ENCODE measurements around the gene PTPRN2.

Gene PTPRN2

GRCh38 chr7:157977717-157978496, 609.7 kb downstream of the PTPRN2 start:
- TF ChIP-seq GATA2 (IDR thresholded peaks at IDR 0.05; ENCODE audit: low read depth, low read length) (no peak), GATA3 (IDR thresholded peaks at IDR 0.05; ENCODE audit: low read depth, low read length) (no peak)

- TF ChIP-seq GATA3 (IDR thresholded peaks at IDR 0.05; ENCODE audit: low read depth, low read length) (no peak), GATA2 (IDR thresholded peaks at IDR 0.05; ENCODE audit: low read depth, low read length) (no peak)
Measured at GRCh38 chr7:157977306-157977705, 610.3 kb downstream of the PTPRN2 start.

GRCh38 chr7:157976406-157976805, 611.2 kb downstream of the PTPRN2 start:
- TF ChIP-seq GATA2 (IDR thresholded peaks at IDR 0.05; ENCODE audit: low read depth, low read length) (no peak), GATA3 (IDR thresholded peaks at IDR 0.05; ENCODE audit: low read depth, low read length) (no peak)

DNA sequence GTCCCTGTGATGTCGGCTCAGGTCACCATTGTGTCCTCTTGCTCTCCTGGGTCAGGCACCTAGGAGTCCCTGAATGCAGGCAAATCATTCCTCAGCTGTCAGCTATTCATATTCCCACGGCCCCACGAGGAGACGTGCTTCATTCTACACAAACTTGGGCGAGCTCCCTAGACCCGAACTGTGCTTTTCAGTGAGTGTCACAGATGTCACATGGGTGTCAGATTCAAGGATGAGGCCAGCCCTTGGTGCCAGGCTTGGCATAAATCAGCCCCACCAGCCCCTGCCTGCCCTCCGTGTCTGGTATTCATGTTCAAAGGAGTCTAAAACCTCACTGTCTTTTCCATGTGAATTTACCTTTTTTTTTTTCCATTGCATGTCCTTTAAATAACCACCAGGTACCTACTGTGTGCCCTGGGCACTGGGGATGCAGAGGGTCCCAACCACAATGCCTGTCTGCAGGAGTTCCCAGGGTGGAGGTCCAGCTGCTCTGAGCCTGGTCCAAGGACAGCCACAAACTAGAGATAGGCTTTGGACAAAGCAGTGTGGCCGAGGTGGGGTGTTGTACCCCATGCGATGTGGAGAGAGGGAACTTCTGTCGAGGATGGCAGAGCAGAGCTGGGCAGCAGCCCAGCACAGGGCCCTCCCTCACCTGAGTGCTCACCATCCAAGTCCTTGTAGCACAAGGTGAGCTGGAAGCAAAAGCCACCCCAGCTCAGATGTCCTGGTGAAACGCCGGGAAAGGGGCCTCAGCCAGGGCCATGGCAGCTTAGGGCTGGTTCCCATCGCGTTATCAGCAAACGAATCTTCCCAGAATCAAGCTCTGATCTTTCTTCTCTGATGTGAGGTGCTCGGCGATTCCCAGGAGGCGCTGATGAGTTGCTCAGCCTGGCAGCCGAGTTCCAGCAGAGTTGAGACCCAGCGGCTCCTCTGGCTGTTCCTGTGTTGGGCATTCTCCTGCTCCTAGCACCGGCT, 611.9 kb downstream of the PTPRN2 start:
- TF ChIP-seq GATA3 (IDR thresholded peaks at IDR 0.05; ENCODE audit: low read depth, low read length) (no peak), GATA2 (IDR thresholded peaks at IDR 0.05; ENCODE audit: low read depth, low read length) (no peak)

- no peak for TF ChIP-seq GATA2 (IDR thresholded peaks at IDR 0.05; ENCODE audit: low read depth, low read length)
- no peak for TF ChIP-seq GATA3 (IDR thresholded peaks at IDR 0.05; ENCODE audit: low read depth, low read length)
Measured at GRCh38 chr7:157974678-157975230, 612.9 kb downstream of the PTPRN2 start.

DNA sequence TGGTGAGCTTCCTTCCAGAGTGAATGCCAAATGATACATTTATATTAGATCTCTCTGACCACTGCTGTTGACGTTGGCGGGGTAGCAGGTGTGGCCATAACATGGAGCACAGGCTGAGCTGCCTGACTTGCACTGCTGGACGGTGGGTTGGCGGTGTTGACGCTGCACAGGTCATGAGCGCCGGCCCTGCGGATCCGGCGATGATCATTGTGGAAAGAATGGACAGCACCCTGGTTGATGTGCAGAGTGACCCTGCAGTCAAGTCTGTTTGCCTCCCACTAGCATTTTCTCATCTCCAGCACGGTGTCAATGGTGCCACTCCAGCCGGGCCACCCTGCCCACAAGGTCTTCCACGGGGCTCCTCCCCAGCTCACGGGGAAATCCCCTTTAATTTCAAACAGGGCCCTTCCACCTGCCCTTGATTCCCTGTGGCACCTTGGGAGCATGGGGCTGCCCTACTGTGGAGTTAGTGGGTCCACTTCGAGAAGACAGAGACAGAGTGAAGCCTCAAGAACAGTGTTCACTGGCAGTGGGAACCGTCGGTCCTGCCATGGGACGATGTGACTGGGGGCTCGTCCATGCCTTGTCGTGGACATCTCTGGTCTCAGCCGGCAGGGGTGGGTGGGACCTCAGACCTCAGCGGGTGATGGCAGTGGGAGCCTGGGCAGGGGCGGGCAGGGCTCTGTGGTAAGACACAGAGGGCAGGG, 613.5 kb downstream of the PTPRN2 start:
- TF ChIP-seq GATA2 (IDR thresholded peaks at IDR 0.05; ENCODE audit: low read depth, low read length): no peak

- TF ChIP-seq GATA2 (IDR thresholded peaks at IDR 0.05; ENCODE audit: low read depth, low read length): no peak
- TF ChIP-seq GATA3 (IDR thresholded peaks at IDR 0.05; ENCODE audit: low read depth, low read length): no peak
Measured at GRCh38 chr7:157972914-157973313, 614.7 kb downstream of the PTPRN2 start.

DNA sequence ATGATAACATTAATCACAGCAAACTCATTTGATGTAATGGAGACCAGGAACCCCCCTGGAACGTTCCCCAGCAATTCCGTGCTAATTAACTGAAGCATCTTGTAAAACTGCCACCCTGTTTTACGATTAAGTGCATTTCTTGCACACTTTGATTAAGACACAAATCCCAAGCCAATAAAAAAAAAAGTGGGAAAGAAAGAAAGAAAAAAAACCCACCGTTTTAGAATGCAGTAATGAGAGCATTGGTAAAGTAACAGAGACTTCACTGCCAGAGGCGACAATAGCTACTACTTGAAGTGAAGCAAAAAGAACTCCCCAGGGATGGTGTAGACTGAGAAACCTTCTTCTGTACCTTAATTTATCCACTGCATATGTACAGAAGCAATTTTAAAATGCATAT, 616.1 kb downstream of the PTPRN2 start:
- TF ChIP-seq GATA2 (IDR thresholded peaks at IDR 0.05; ENCODE audit: low read depth, low read length) (no peak), GATA3 (IDR thresholded peaks at IDR 0.05; ENCODE audit: low read depth, low read length) (no peak)

DNA sequence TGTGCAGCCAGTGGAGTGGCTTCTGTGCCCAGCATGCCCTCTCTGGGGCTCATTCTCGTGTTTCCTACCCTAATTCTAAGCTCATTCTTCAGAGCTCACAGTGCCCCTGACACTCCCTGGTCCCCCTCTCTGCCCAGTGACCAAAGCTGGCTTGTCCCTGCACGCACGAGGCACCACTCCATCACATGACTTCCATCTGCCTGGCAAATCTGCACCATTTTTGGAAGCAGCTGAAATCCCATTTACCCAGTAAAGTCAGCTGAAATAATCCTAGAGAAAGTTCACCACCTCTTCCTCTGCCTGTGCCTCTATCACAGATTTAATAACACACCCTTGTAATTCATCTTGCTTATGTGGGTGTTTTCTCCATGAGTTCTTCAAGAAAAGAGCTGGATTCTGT, 616.9 kb downstream of the PTPRN2 start:
- TF ChIP-seq GATA2 (IDR thresholded peaks at IDR 0.05; ENCODE audit: low read depth, low read length): no peak
- no peak for TF ChIP-seq GATA3 (IDR thresholded peaks at IDR 0.05; ENCODE audit: low read depth, low read length)

DNA sequence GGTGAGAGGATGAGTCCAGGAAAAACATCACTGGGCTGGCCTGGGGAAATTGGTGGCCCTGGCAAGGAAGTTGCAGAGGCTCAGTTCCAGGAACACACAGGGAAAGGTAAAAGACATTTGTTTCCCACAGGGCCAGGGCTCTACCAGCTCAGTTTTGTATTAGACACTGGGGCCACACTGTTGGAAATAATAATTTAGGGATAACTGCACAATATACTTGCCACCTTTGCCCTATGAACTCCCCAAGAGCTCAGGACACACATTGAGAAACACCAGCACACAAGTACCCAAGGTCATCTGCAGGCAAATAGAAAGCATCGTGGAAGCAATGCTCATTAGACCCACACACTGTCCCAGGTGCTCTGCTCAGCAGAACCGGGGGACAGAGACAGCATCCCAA, 617.6 kb downstream of the PTPRN2 start:
- TF ChIP-seq GATA3 (IDR thresholded peaks at IDR 0.05; ENCODE audit: low read depth, low read length) (no peak), GATA2 (IDR thresholded peaks at IDR 0.05; ENCODE audit: low read depth, low read length) (no peak)

DNA sequence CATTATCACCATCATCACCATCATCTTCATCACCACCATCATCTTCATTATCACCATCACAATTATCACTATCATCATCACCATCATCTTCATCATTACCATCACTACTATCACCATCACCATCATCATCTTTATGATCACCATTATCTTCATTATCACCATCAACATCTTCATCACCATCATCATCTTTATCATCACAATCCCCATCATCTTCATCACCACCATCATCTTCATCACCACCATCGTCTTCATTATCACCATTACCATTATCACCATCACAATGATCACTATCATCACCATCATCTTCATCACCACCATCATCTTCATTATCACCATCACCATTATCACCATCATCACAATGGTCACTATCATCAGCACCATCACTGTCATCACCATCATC, 621.1 kb downstream of the PTPRN2 start:
- TF ChIP-seq GATA2 (IDR thresholded peaks at IDR 0.05; ENCODE audit: low read depth, low read length) (no peak), GATA3 (IDR thresholded peaks at IDR 0.05; ENCODE audit: low read depth, low read length) (no peak)

DNA sequence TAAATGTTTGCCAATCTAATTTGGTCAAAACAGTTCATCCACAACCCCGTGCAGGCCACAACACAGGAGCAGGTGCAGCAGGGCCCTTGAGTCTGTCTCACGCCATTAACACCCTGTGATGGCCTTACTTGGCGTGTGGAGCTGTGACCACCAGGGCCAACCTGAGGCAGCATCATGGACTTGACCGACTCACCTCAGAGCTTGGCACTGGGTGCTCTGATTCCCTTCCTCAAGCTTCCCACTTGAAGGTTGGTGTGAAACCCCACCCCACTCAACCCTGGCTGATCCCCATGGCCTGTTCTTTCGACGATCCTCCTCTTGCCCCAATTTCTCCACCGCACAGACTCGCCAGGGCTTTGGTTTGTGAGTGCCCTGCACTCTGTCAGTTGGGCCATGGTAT, 623.1 kb downstream of the PTPRN2 start:
- TF ChIP-seq GATA3 (IDR thresholded peaks at IDR 0.05; ENCODE audit: low read depth, low read length) (no peak), GATA2 (IDR thresholded peaks at IDR 0.05; ENCODE audit: low read depth, low read length) (no peak)

GRCh38 chr7:157964016-157964415, 623.6 kb downstream of the PTPRN2 start:
- TF ChIP-seq GATA3 (IDR thresholded peaks at IDR 0.05; ENCODE audit: low read depth, low read length): no peak
- no peak for TF ChIP-seq GATA2 (IDR thresholded peaks at IDR 0.05; ENCODE audit: low read depth, low read length)

DNA sequence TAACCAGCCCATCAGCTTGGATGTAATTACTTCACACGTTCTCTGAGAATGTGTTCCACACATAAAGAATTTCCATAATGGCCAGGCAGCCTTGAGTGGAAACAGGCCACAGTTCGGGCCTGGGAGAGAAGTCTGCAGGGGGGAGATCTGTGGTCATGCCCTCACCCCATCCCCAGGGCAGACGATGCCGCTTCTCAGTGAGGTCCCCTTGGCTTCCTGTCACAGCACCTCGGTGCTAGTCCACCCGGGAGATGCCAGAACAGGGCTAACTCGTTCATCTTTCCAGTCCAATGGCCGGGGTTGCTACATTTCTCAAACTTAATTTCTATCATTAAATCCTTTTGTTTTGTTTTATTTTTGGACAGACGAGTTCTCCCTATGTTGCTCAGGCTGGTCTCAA, 624.1 kb downstream of the PTPRN2 start:
- TF ChIP-seq GATA3 (IDR thresholded peaks at IDR 0.05; ENCODE audit: low read depth, low read length) (no peak), GATA2 (IDR thresholded peaks at IDR 0.05; ENCODE audit: low read depth, low read length) (no peak)

All from SH-SY5Y (cell line).